Suprapubic skin (tissue), 4 donors: Measurements from ENCODE around the gene ACOX3. TPM values are rescaled to one million over a fixed set of nuclear protein-coding genes. Genes with fewer than 3 reads are reported as not detected.

Experiments
- DNase-seq, 2 donors: peaks; one replicate each; pipeline ENCODE4 v3.0.0-alpha.2; 2019; ENCODE audit warnings: low spot score in 2 of 2
- H3K27ac ChIP-seq: fragments of 200-600 bp; sonication (generic); one replicate; pipeline ENCODE4 v1.5.1; 2019
- H3K27me3 ChIP-seq: fragments of 200-600 bp; sonication (generic); one replicate; pipeline ENCODE4 v1.5.1; 2019
- H3K36me3 ChIP-seq: fragments of 200-600 bp; sonication (generic); one replicate; pipeline ENCODE4 v1.5.1; 2019
- H3K4me1 ChIP-seq: fragments of 200-600 bp; sonication (generic); one replicate; pipeline ENCODE4 v1.5.1; 2019
- H3K4me3 ChIP-seq: fragments of 200-600 bp; sonication (generic); one replicate; pipeline ENCODE4 v1.5.1; 2019; ENCODE audit warnings: mild to moderate bottlenecking
- H3K9me3 ChIP-seq: fragments of 200-600 bp; sonication (generic); one replicate; pipeline ENCODE4 v1.5.1; 2019
- EP300 ChIP-seq: sonication (generic); formaldehyde crosslinking; IDR thresholded peaks from one replicate; pipeline ENCODE4 v1.6.1; 2017; ENCODE audit warnings: antibody characterized with exemption
- POLR2A ChIP-seq, 2 donors: fragments of 450-650 bp; IDR thresholded peaks; one replicate each; pipeline ENCODE4 v1.6.1; 2017; ENCODE audit warnings: antibody characterized with exemption in 2 of 2, mild to moderate bottlenecking in 2 of 2, moderate library complexity in 2 of 2
- POLR2AphosphoS5 ChIP-seq, 3 donors: sonication (generic); formaldehyde crosslinking; IDR thresholded peaks; one replicate each; pipeline ENCODE4 v1.6.1; 2017; ENCODE audit warnings: antibody characterized with exemption in 3 of 3
- WGBS: methylation state at CpG from one replicate; pipeline ENCODE4 v1.1.5; 2018; 5-methylcytosine and 5-hydroxymethylcytosine counted together
- total RNA-seq, 4 donors: library from RNA; depleted of rRNA; stranded (reverse); fragments of >200 nt; gene quantifications; one replicate each; pipeline ENCODE4 v1.1.0, GENCODE V29; 2016
- TF ChIP-seq, protein P1 (sequence below), 2 donors: fragments of 200-600 bp in 1 of 2; fragments of 450-650 bp in 1 of 2; sonication (generic) in 1 of 2; IDR thresholded peaks; one replicate each; pipeline ENCODE4 v1.5.1; 2016 to 2019; ENCODE audit warnings: antibody characterized with exemption in 2 of 2, mild to moderate bottlenecking in 1 of 2, moderate library complexity in 1 of 2

Gene ACOX3
- total RNA-seq, 4 donors from 2014 or later, result 33.9 to 73.5 (median 54.3) TPM

GRCh38 chr4:8473920-8474590, 33.5 kb upstream of the ACOX3 start:
- Histone ChIP-seq H3K4me1 (peaks cover 14% of the 10 kb centered on the region), H3K27me3 (no peaks in the 10 kb centered on the region), H3K36me3 (peaks cover 51% of the 10 kb centered on the region), H3K9me3 (no peaks in the 10 kb centered on the region), H3K27ac (no peak overlapping the region), H3K4me3 (no peak overlapping the region)
- DNase-seq, result no peak
- no peak for TF ChIP-seq POLR2A (IDR thresholded peaks at IDR 0.05)
- no peak for TF ChIP-seq POLR2AphosphoS5 (IDR thresholded peaks at IDR 0.05)
- TF ChIP-seq, protein P1, sequence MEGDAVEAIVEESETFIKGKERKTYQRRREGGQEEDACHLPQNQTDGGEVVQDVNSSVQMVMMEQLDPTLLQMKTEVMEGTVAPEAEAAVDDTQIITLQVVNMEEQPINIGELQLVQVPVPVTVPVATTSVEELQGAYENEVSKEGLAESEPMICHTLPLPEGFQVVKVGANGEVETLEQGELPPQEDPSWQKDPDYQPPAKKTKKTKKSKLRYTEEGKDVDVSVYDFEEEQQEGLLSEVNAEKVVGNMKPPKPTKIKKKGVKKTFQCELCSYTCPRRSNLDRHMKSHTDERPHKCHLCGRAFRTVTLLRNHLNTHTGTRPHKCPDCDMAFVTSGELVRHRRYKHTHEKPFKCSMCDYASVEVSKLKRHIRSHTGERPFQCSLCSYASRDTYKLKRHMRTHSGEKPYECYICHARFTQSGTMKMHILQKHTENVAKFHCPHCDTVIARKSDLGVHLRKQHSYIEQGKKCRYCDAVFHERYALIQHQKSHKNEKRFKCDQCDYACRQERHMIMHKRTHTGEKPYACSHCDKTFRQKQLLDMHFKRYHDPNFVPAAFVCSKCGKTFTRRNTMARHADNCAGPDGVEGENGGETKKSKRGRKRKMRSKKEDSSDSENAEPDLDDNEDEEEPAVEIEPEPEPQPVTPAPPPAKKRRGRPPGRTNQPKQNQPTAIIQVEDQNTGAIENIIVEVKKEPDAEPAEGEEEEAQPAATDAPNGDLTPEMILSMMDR (IDR thresholded peaks at IDR 0.05), result no peak
- no peak for TF ChIP-seq EP300
- WGBS, result 86% methylated on average over 9 of the region's 20 CpGs

GRCh38 chr4:8473198-8473919, 32.8 kb upstream of the ACOX3 start:
- Histone ChIP-seq H3K36me3 (peaks cover 55% of the 10 kb centered on the region), H3K27me3 (no peaks in the 10 kb centered on the region), H3K9me3 (no peaks in the 10 kb centered on the region), H3K4me1 (peaks cover 18% of the 10 kb centered on the region), H3K4me3 (no peak overlapping the region), H3K27ac (no peak overlapping the region)
- DNase-seq, result no peak
- 81% methylated on average over 5 of the region's 23 CpGs for WGBS
- TF ChIP-seq EP300 (no peak), POLR2A (IDR thresholded peaks at IDR 0.05) (no peak), POLR2AphosphoS5 (IDR thresholded peaks at IDR 0.05) (no peak)
- TF ChIP-seq, protein P1 (IDR thresholded peaks at IDR 0.05), result no peak

- Histone ChIP-seq H3K27ac (no peak overlapping the region), H3K36me3 (peaks cover 61% of the 10 kb centered on the region), H3K4me3 (no peak overlapping the region), H3K9me3 (no peaks in the 10 kb centered on the region), H3K27me3 (no peaks in the 10 kb centered on the region), H3K4me1 (peaks cover 18% of the 10 kb centered on the region)
- 64% methylated on average over 7 of the region's 7 CpGs for WGBS
- TF ChIP-seq, protein P1 (IDR thresholded peaks at IDR 0.05), result no peak
- TF ChIP-seq POLR2AphosphoS5 (IDR thresholded peaks at IDR 0.05), result no peak
- TF ChIP-seq EP300, result no peak
- no peak for TF ChIP-seq POLR2A (IDR thresholded peaks at IDR 0.05)
- no peak for DNase-seq
These were observed 32.2 kb upstream of the ACOX3 start for GRCh38 chr4:8472689-8473197.

DNA sequence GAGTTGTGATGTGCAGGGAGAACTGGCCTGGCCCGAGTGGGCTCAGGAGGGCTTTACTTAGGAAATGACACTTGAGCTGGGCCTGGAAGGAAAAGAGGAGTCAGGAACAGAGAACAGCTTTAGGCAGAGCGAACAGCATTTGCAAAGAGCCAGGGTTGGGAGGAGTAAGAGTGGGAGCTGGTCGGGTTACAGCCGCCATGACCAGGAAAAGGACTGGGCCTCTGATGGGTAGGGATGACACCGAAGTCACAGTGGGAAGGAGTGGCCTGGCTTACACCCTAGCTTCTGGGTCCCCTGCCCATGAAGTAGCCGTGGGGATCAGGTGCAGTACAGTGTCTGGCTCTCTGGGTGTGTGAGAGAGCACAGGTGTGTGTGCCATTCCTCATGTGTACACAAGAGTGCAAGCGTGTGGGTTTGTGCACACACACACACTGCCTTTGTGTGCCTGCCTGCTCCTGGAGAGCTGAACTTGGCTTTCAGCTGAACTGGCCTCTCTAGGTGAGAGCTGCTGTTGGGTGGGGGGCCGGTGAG, 31.7 kb upstream of the ACOX3 start:
- TF ChIP-seq, protein P1 (IDR thresholded peaks at IDR 0.05), result no peak
- no peak for TF ChIP-seq POLR2A (IDR thresholded peaks at IDR 0.05)
- TF ChIP-seq EP300, result no peak
- Histone ChIP-seq H3K36me3 (peaks cover 63% of the 10 kb centered on the region), H3K4me1 (peaks cover 18% of the 10 kb centered on the region), H3K9me3 (no peaks in the 10 kb centered on the region), H3K4me3 (no peak overlapping the region), H3K27ac (no peak overlapping the region), H3K27me3 (no peaks in the 10 kb centered on the region)
- no peak for DNase-seq
- 80% methylated on average over 6 of the region's 8 CpGs for whole genome bisulfite sequencing

GRCh38 chr4:8471211-8471875, 30.8 kb upstream of the ACOX3 start:
- Histone ChIP-seq H3K27me3 (no peaks in the 10 kb centered on the region), H3K27ac (no peak overlapping the region), H3K36me3 (peaks cover 63% of the 10 kb centered on the region), H3K4me3 (no peak overlapping the region), H3K9me3 (no peaks in the 10 kb centered on the region), H3K4me1 (peaks cover 18% of the 10 kb centered on the region)
- TF ChIP-seq EP300 (no peak), POLR2AphosphoS5 (IDR thresholded peaks at IDR 0.05) (no peak), POLR2A (IDR thresholded peaks at IDR 0.05) (no peak)
- TF ChIP-seq, protein P1 (IDR thresholded peaks at IDR 0.05), result no peak
- 74% methylated on average over 18 of the region's 24 CpGs for WGBS
- no peak for DNase-seq
